HG03097 (cell line): ENCODE measurements around the gene OBI1.

ENCODE experiments used
- ATAC-seq: cut with Tn5 transposase; IDR thresholded peaks from one replicate; pipeline ENCODE4 v1.9.1; 2021; ENCODE audit not compliant: unreplicated experiment, low FRiP score

OBI1 gene

GRCh38 chr13:78604782-78605611, 54.0 kb downstream of the OBI1 start:
- ATAC-seq, result no peak

- ATAC-seq, result peak; percentile 85
Observed at GRCh38 chr13:78603240-78603957, 55.6 kb downstream of the OBI1 start, which contains the start of gene POU4F1. TSS of gene POU4F1 (minus strand) at chr13:78603552. CDS start at chr13:78603326, 226 bp downstream.

- ATAC-seq, result peak; percentile 9
Observed at GRCh38 chr13:78602561-78603239, 56.3 kb downstream of the OBI1 start.

- ATAC-seq, result no peak
Observed at GRCh38 chr13:78601874-78602560, 56.9 kb downstream of the OBI1 start.

- ATAC-seq, result no peak
Observed at GRCh38 chr13:78601124-78601873, 57.7 kb downstream of the OBI1 start.

GRCh38 chr13:78600280-78600883, 58.6 kb downstream of the OBI1 start:
- ATAC-seq, result no peak

- ATAC-seq, result no peak
Observed at GRCh38 chr13:78599645-78600279, 59.2 kb downstream of the OBI1 start.

GRCh38 chr13:78598966-78599644, 59.9 kb downstream of the OBI1 start:
- no peak for ATAC-seq

GRCh38 chr13:78598116-78598781, 60.7 kb downstream of the OBI1 start:
- ATAC-seq, result no peak

GRCh38 chr13:78597602-78597932, 61.4 kb downstream of the OBI1 start:
- no peak for ATAC-seq

GRCh38 chr13:78596736-78597601, 62.0 kb downstream of the OBI1 start:
- ATAC-seq, result no peak

GRCh38 chr13:78596399-78596735, 62.6 kb downstream of the OBI1 start:
- no peak for ATAC-seq

- no peak for ATAC-seq
Observed at GRCh38 chr13:78595495-78596398, 63.2 kb downstream of the OBI1 start.

- ATAC-seq, result no peak
Observed at GRCh38 chr13:78594456-78594975, 64.4 kb downstream of the OBI1 start.

- no peak for ATAC-seq
Observed at GRCh38 chr13:78593652-78594455, 65.1 kb downstream of the OBI1 start.
